Fibroblast of skin of scalp (primary cell): ENCODE measurements around the gene NUTM1. TPM values are rescaled to one million over a fixed set of nuclear protein-coding genes. Genes with fewer than 3 reads are reported as not detected.
A peak's percentile ranks its signal among the peaks of the same experiment; 100 is the strongest.

Source experiments
- DNase-seq: peaks from one replicate; pipeline ENCODE4 v3.0.0-alpha.2; 2013
- polyA plus RNA-seq, 2 experiments: library from polyadenylated mRNA; unstranded; fragments of 120-200 nt; gene quantifications; one replicate each; pipeline ENCODE4 v1.2.1, GENCODE V29; 2013; ENCODE audit not compliant: insufficient read length in 2 of 2

The NUTM1 gene
- not detected for polyA plus RNA-seq (2013, experiment 1 of 2; ENCODE audit: insufficient read length)
- not detected for polyA plus RNA-seq (2013, experiment 2 of 2; ENCODE audit: insufficient read length)

- DNase-seq: peak; percentile 91
Observed at GRCh38 chr15:34342737-34343575, at the start of gene NUTM1, which contains the start of gene NOP10. Gene NUTM1, plus strand, starts transcription at chr15:34343315. Its CDS starts 382 bp downstream, at chr15:34343697. Gene NOP10, minus strand, starts transcription at chr15:34343136. Its CDS starts 63 bp downstream, at chr15:34343073.

GRCh38 chr15:34297059-34297458 is 46.1 kb upstream of the NUTM1 start:
- DNase-seq: peak; percentile 15

GRCh38 chr15:34301058-34301457 is 42.1 kb upstream of the NUTM1 start:
- no peak for DNase-seq

GRCh38 chr15:34304613-34305012 is 38.5 kb upstream of the NUTM1 start:
- peak; percentile 75 for DNase-seq

GRCh38 chr15:34311563-34311962 is 31.6 kb upstream of the NUTM1 start:
- no peak for DNase-seq

DNA sequence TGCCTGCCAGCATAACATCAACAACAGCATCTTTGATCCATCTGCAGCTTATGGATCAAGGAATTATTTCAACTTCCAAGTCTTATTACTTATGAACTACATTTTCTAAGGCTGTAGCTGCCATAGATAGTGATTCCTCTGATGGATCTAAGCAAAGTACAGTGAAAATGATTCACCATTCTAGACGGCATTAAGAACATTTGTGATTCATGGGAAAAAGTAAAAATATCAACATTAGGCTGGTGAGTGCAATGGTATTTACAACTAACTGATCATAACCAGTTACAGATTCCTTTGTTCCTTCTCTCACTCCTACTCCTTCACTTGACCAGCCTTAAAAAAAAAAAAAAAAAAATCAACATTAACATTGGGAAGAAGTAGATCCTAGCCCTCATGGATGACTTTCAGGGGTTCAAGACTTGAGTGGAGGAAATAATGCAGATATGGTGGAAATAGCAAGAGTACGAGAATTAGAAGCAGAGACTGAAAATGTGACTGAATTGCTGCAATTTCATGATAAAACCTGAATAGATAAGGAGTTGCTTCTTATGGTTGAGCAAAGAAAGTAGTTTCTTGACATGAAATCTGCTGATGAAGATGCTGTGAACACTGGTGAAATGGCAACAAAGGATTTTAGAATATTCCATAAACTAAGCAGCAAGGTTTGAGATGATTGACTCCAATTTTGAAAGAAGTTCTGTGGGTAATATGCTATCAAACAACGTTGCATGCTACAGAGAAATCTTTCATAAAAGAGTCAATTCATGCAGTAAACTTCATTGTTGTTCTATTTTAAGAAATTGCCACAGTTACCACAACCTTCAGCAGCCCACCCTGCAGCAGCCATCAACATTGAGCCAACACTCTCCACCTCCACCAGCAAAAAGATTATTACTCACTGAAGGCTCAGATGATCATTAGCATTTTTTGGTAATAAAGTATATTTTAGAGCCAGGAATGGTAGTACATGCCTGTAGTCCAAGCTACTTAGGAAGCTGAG is 28.3 kb upstream of the NUTM1 start:
- no peak for DNase-seq

- peak; percentile 67 for DNase-seq
Observed at GRCh38 chr15:34318277-34319079, 24.6 kb upstream of the NUTM1 start.

- DNase-seq: no peak
Observed at GRCh38 chr15:34323217-34323616, 19.9 kb upstream of the NUTM1 start.

- no peak for DNase-seq
Observed at GRCh38 chr15:34324933-34325332, 18.2 kb upstream of the NUTM1 start.

DNA sequence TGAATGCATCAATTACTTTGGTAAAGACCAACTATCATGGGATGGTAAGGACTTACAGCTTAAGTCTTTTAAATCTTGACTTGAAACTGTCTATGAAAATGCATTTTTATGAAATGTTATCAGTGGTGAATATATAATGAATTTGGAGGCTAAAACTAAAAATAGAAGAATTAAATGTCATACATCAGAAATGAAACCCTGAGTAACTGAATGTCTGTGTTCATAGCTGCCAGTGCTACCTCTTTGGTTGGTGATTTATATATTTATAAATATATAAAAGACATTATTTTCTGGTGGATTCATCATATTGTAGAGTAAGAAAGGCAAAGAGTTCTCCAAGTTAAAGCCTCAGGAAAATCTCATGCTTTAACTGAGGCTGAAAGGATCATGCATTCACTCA is 17.7 kb upstream of the NUTM1 start:
- DNase-seq: no peak

DNA sequence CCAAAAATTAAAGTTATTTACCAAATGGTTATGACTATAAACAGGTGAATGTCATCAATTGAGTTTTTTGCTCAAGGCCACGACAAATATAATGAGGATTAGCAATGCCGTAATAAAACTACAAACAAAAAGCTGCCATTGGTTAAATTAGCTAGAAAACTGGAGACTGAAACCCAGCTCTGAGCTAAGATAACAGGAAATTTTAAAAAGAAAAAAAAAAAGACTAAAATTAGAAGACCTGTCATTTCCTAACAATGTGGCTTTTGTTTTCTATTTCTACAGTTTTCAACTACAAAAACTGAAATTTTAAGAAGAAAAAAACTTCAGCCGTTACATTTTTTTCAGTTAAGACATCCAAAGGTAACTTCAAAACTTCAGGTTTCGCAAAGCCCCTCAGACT is 15.2 kb upstream of the NUTM1 start:
- no peak for DNase-seq

GRCh38 chr15:34329006-34329405 is 14.1 kb upstream of the NUTM1 start:
- no peak for DNase-seq

DNA sequence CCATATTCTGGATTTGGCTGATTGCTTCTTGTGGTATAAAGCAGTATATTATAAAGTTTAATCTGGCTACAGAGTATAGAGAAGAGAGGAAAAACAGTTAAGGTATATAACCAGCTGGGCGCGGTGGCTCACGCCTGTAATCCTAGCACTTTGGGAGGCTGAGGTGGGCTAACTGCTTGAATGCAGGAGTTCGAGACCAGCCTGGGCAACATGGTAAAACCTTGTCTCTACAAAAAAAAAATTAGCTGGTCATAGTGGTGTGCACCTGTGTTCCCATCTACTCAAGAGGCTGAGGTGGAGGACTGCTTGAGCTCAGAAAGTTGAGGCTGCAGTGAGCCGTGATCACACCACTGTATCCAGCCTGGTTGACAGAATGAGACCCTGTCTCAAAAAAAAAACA is 12.8 kb upstream of the NUTM1 start:
- DNase-seq: no peak

- no peak for DNase-seq
Observed at GRCh38 chr15:34331809-34332208, 11.3 kb upstream of the NUTM1 start.

GRCh38 chr15:34332553-34333120 is 10.5 kb upstream of the NUTM1 start:
- no peak for DNase-seq

- no peak for DNase-seq
Observed at GRCh38 chr15:34334672-34335071, 8.4 kb upstream of the NUTM1 start.

DNA sequence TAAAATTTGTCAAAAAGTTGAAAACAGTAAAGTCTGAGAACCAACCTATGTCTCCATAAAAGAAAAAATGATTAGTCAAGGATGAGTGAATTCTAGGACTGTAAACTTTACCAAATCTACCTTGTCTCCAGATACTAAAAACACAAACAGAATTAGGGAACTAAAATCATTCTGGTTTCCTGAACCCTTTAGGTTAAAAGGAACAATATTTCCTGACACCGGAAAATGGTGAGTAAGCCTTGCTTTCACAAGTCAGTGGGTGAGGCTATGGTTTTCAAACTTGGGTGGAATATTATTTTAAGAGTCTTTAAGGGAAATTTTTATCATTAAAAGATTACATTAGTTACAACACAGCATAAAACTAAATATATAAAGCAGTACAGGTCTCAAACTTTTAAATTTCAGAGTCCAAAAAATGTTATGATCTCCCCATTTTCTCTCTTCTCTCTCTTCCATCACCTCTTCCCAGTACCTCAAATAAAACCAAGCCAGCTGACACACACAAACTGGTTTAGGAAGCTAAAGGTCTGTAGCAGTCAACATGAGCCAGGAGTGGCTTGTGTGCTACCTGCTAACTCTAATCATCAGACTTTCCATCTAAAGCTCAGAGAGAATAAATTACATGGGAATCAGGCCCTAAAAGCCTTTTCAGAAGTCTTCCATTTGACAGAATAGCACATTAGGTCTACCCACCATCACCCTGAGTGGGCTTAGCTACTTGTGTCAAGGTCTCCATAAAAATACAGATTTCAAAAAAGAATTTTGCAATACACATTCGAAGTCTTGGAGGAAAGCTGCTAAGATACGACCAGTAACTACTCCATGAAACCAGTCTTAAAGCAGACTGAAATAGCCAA is 7.7 kb upstream of the NUTM1 start:
- DNase-seq: no peak

DNA sequence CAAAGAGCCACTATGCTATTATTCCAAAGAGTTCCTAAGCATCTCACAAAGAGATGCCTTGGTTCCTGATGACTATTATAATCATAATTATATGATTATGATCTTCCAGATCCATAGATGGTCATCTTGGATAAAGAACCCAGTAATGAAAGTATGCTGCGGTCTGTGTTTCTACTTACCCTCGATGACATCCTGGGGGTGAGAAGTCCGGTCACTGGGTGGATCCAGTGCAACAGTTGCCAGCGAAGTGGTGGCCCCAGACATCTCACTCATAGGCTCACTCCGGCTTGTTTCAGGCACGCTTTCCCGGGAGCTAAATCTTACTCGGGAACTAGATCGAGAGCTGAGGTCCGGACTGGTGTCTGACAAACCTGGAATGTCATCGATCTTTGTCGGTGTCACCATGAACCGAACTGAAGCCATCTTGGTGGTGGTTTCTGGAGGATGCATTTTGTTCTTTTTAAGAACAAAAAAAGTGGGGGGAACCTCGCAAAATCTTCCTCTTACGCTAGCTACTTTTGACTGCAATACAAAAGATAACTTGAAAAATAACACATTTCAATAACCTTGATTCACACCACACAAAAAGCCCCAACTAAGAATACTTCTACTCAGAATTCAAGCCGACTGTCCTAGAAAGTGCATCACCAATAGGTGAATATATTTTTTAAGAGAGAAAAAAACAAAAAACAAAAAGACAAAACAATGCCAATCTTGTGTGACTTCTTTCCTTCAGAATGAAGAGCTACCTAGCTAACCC is 6.7 kb upstream of the NUTM1 start:
- DNase-seq: no peak

DNA sequence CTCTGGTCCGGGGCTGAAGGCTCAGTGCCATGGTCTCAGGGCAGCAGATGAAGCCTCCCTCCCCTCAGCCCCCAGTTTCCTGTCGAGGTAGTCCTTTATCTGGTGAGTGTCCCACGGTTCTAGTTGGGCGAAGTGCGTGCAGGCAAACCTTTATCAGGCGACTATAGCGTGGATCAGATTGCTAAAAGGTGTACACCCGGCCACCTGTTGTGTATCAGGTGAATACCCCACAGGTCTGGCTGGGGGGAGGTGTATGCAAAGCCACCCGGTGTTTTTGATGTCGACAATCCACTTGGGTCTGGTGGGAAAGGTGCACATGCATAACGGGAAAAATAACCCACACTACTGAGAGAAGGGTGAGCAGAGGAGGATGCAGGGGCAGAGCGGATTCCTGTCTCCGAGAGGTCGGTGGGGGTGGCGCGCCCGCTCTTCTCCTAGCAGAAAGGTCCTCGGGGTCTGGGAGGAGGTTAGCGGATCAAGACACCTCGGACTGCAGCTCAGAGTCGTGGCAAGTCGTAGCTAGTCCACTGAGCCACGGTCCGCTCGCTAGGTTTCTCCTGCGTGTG is 6.0 kb upstream of the NUTM1 start:
- no peak for DNase-seq
